Transverse colon (tissue), 4 donors: ENCODE data around the gene SRPX2.

ENCODE experiments used
- EP300 ChIP-seq: sonication (generic); formaldehyde crosslinking; IDR thresholded peaks from one replicate; pipeline ENCODE4 v1.6.1; 2017; ENCODE audit warnings: antibody characterized with exemption, low read depth
- POLR2A ChIP-seq: fragments of 450-650 bp; IDR thresholded peaks from one replicate; pipeline ENCODE4 v1.6.1; 2016; ENCODE audit warnings: antibody characterized with exemption, mild to moderate bottlenecking, moderate library complexity
- POLR2AphosphoS5 ChIP-seq, 3 donors: sonication (generic); formaldehyde crosslinking; IDR thresholded peaks; one replicate each; pipeline ENCODE4 v1.6.1; 2016; ENCODE audit warnings: antibody characterized with exemption in 3 of 3
- TF ChIP-seq, protein P1 (sequence below), 5 experiments: fragments of 200-600 bp in 3 of 5; fragments of 450-650 bp in 2 of 5; sonication (generic) in 3 of 5; IDR thresholded peaks; 1 replicate in 2 of 5; 2 replicates in 3 of 5; pipeline ENCODE4 v1.5.1; 2016 to 2017; ENCODE audit warnings: antibody characterized with exemption in 5 of 5, inconsistent platforms in 3 of 5, mild to moderate bottlenecking in 2 of 5, moderate library complexity in 1 of 5

DNA sequence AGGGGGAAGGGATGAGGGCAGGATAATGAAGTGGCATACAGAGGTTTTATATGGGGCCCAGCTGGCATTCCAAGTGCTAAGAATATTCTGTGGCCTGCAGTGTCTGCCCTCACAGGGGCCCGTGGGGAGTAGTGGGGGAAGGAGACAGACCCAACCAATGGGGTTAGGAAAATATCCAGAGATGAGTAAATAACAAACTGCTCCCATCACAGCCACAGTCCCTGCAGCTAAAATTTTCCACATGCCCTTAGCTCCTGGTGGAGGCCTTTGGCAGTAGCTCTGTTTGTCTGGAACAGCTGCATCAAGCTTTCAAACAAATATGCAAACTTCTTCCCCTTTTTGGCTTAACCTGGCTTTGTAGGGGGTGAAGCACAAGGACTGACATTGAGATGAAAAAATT is 3.1 kb downstream of the SRPX2 start:
- TF ChIP-seq, protein P1, sequence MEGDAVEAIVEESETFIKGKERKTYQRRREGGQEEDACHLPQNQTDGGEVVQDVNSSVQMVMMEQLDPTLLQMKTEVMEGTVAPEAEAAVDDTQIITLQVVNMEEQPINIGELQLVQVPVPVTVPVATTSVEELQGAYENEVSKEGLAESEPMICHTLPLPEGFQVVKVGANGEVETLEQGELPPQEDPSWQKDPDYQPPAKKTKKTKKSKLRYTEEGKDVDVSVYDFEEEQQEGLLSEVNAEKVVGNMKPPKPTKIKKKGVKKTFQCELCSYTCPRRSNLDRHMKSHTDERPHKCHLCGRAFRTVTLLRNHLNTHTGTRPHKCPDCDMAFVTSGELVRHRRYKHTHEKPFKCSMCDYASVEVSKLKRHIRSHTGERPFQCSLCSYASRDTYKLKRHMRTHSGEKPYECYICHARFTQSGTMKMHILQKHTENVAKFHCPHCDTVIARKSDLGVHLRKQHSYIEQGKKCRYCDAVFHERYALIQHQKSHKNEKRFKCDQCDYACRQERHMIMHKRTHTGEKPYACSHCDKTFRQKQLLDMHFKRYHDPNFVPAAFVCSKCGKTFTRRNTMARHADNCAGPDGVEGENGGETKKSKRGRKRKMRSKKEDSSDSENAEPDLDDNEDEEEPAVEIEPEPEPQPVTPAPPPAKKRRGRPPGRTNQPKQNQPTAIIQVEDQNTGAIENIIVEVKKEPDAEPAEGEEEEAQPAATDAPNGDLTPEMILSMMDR (IDR thresholded peaks at IDR 0.05): no peak
- TF ChIP-seq POLR2A (no peak), EP300 (no peak), POLR2AphosphoS5 (IDR thresholded peaks at IDR 0.05) (no peak)
